HL-60/S4 treated with retinoic acid at 250 ng/mL for 4 days and 3 days (cell line): Measurements from ENCODE around the gene TAB3.

ENCODE experiments used
- in situ Hi-C: fragments of 300-500 bp; cut with MboI; formaldehyde crosslinking; loops from 2 replicates; pipeline ENCODE4 v1.7.0; 2022; ENCODE audit warnings: low sequenced_read_pairs

The TAB3 gene

GRCh38 chrX:30777575-30777974 lies 111.5 kb downstream of the TAB3 start:
- in situ Hi-C loops, result no loop called here
